Gastrocnemius medialis (tissue), 4 donors: ENCODE data around the gene FHOD3.

ENCODE experiments used
- POLR2A ChIP-seq, 2 donors: fragments of 450-650 bp; IDR thresholded peaks; one replicate each; pipeline ENCODE4 v1.6.1; 2017; ENCODE audit warnings: antibody characterized with exemption in 2 of 2, mild to moderate bottlenecking in 2 of 2, moderate library complexity in 2 of 2
- TF ChIP-seq, protein P1 (sequence below), 5 experiments: fragments of 450-650 bp in 3 of 5; fragments of 200-600 bp in 2 of 5; sonication (generic) in 2 of 5; IDR thresholded peaks in 4 of 5; conservative IDR thresholded peaks in 1 of 5; 1 replicate in 4 of 5; 2 replicates in 1 of 5; pipeline ENCODE4 v1.5.1; 2016 to 2019; ENCODE audit warnings: antibody characterized with exemption in 5 of 5, mild to moderate bottlenecking in 3 of 5, moderate library complexity in 3 of 5

DNA sequence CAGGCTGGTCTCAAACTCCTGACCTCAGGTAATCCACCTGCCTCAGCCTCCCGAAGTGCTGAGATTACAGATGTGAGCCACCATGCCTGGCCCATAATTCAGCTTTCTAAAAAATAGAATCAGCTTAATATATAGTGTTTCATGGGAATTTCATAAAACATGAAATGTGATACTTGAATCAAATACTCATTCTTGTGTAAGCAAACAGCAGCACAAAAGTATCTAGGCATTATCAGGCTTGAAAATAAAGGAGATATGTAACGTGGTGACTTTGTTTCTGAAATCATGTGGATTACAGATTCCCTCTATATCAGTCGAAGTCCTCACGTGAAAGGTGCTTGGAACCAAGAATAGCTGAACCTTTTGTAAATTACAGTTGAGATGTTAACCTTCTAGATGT is 229.1 kb downstream of the FHOD3 start:
- TF ChIP-seq, protein P1, sequence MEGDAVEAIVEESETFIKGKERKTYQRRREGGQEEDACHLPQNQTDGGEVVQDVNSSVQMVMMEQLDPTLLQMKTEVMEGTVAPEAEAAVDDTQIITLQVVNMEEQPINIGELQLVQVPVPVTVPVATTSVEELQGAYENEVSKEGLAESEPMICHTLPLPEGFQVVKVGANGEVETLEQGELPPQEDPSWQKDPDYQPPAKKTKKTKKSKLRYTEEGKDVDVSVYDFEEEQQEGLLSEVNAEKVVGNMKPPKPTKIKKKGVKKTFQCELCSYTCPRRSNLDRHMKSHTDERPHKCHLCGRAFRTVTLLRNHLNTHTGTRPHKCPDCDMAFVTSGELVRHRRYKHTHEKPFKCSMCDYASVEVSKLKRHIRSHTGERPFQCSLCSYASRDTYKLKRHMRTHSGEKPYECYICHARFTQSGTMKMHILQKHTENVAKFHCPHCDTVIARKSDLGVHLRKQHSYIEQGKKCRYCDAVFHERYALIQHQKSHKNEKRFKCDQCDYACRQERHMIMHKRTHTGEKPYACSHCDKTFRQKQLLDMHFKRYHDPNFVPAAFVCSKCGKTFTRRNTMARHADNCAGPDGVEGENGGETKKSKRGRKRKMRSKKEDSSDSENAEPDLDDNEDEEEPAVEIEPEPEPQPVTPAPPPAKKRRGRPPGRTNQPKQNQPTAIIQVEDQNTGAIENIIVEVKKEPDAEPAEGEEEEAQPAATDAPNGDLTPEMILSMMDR (IDR thresholded peaks at IDR 0.05 in 4 of 5, conservative IDR thresholded peaks at IDR 0.05 in 1 of 5): no peak
- no peak for TF ChIP-seq POLR2A (IDR thresholded peaks at IDR 0.05)
